Measurements from ENCODE around the gene CCDC14. TPM values are rescaled to one million over a fixed set of nuclear protein-coding genes. Genes with fewer than 3 reads are reported as not detected.

Gene CCDC14
- total and polyA plus RNA-seq, 2 experiments from 2014 or later: 52.5 to 113 TPM

GRCh38 chr3:123953735-123954134 lies 7.3 kb downstream of the CCDC14 start (continued):
- TF ChIP-seq POLR2AphosphoS5 (IDR thresholded peaks at IDR 0.05; ENCODE audit: low read depth) (no peak), ETS1 (IDR thresholded peaks at IDR 0.05) (no peak), REST (IDR thresholded peaks at IDR 0.05; ENCODE audit: unreplicated experiment) (no peak), CREB1 (CRISPR knock-in tag; IDR thresholded peaks at IDR 0.05; ENCODE audit: low read depth) (no peak)

- Histone ChIP-seq H3K4me3 (no peak overlapping the region), H3K27ac (ENCODE audit: low read depth) (no peak overlapping the region), H4K20me1 (replicated peaks; ENCODE audit: insufficient read depth) (0 out of 2 replicates have a peak, but pooled peaks cover 6% of the 10 kb centered on the region), H3F3A (replicated peaks; ENCODE audit: low read depth) (no peaks in the 10 kb centered on the region), H3K4me1 (ENCODE audit: insufficient read depth) (no peaks in the 10 kb centered on the region), H3K79me2 (replicated peaks; ENCODE audit: insufficient read depth) (peaks cover 3% of the 10 kb centered on the region; the same call in 1 of the 2 replicates), H3K9me2 (ENCODE audit: insufficient read depth) (no peaks in the 10 kb centered on the region), H2AFZ (no peak overlapping the region), H3K27me3 (ENCODE audit: insufficient read depth) (no peaks in the 10 kb centered on the region), H3K4me2 (no peak overlapping the region), H3K36me3 (ENCODE audit: insufficient read depth) (peaks cover 33% of the 10 kb centered on the region)
- DNase-seq (ENCODE audit: low spot score) (no peak), ATAC-seq (no peak)
- Mint-ChIP-seq H3K36me3 (ENCODE audit: low read depth) (peaks cover 45% of the 10 kb centered on the region), H3K27me3 (ENCODE audit: insufficient read depth, low read depth, poor library complexity) (no peaks in the 10 kb centered on the region), H3K9me3 (no peaks in the 10 kb centered on the region), H3K4me1 (no peaks in the 10 kb centered on the region), H3K4me3 (no peak overlapping the region), H3K27ac (no peak overlapping the region)
- TF ChIP-seq ZNF114 (CRISPR knock-in tag; IDR thresholded peaks at IDR 0.05) (no peak), POLR2AphosphoS5 (IDR thresholded peaks at IDR 0.05; ENCODE audit: low read depth) (no peak), JUNB (IDR thresholded peaks at IDR 0.05; ENCODE audit: unreplicated experiment) (no peak), EZH2phosphoT487 (IDR thresholded peaks at IDR 0.05; ENCODE audit: unreplicated experiment) (no peak), ETS1 (IDR thresholded peaks at IDR 0.05) (no peak), NANOG (IDR thresholded peaks at IDR 0.05; ENCODE audit: borderline replicate concordance) (no peak), CREB1 (CRISPR knock-in tag; IDR thresholded peaks at IDR 0.05; ENCODE audit: low read depth) (no peak)
These were observed 8.0 kb downstream of the CCDC14 start for GRCh38 chr3:123952844-123953520.
